HCT116 (cell line): Measurements from ENCODE around the gene FBXW8. TPM values are rescaled to one million over a fixed set of nuclear protein-coding genes. Genes with fewer than 3 reads are reported as not detected.

Source experiments
- ATAC-seq: fragments of 200-7000 bp; cut with Tn5 transposase; 2 replicates; pipeline ENCODE4 v1.9.1; 2020; ENCODE audit warnings: mild to moderate bottlenecking, moderate library complexity
- BruUV-seq: library from RNA; stranded (reverse); fragments of 400-500 nt; replicated peaks from 2 replicates; lab custom pipeline; 2021; lab: Mats Ljungman, UMichigan
- CTCF ChIA-PET: fragments of 300-600 bp; sonication (Branson Sonifier 250); formaldehyde crosslinking; loops from one replicate; lab custom pipeline; 2021; ENCODE audit warnings: antibody characterized with exemption; lab: Charles Lee
- POLR2A ChIA-PET: fragments of 300-600, 350-600 bp; sonication (Branson Sonifier 250); formaldehyde crosslinking; loops from one replicate; lab custom pipeline; 2021; ENCODE audit warnings: antibody characterized with exemption; lab: Charles Lee
- RAD21 ChIA-PET, 2 experiments: fragments of 300-600 bp; sonication (Branson Sonifier 250); formaldehyde crosslinking; loops; one replicate each; lab custom pipeline; 2023; ENCODE audit warnings: low total read pairs in 2 of 2; ENCODE audit not compliant: uncharacterized antibody in 2 of 2, unreplicated experiment in 2 of 2, low non-redundant PET in 1 of 2; lab: Charles Lee
- DNase-seq: peaks from one replicate; pipeline ENCODE4 v3.0.0-alpha.2; 2010; ENCODE audit warnings: low read depth, low spot score
- H2AFZ ChIP-seq: fragments of 200-600 bp; shearing (Covaris generic), sonication (generic); 2 replicates; pipeline ENCODE4 v1.6.1; 2017; ENCODE audit warnings: low read depth, mixed run types, mixed read lengths, antibody characterized with exemption, low read length; ENCODE audit not compliant: poor library complexity, severe bottlenecking
- H3K27ac ChIP-seq: 2 replicates; pipeline ENCODE4 v1.5.1; 2012; ENCODE audit warnings: low read depth, low read length
- H3K27me3 ChIP-seq: fragments of 200-600 bp; sonication (generic); 2 replicates; pipeline ENCODE4 v1.6.1; 2016; ENCODE audit warnings: mixed run types, low read length, mixed read lengths; ENCODE audit not compliant: insufficient read depth
- H3K36me3 ChIP-seq, 2 experiments: fragments of 200-500 bp in 1 of 2; fragments of 200-600 bp in 1 of 2; sonication (Bioruptor generic) in 1 of 2; sonication (generic) in 1 of 2; 2 replicates each; pipeline versions ENCODE4 v1.5.1 to v1.6.1; 2014 to 2016; ENCODE audit warnings: low read length in 2 of 2, inconsistent platforms in 1 of 2, mixed read lengths in 1 of 2, mixed run types in 1 of 2; ENCODE audit not compliant: insufficient read depth in 2 of 2, control insufficient read depth in 1 of 2
- H3K4me1 ChIP-seq, 2 experiments: fragments of 200-600 bp in 1 of 2; sonication (generic) in 1 of 2; 2 replicates each; pipeline versions ENCODE4 v1.5.1 to v1.6.1; 2012 to 2017; ENCODE audit warnings: low read length in 2 of 2, inconsistent platforms in 1 of 2, mild to moderate bottlenecking in 1 of 2, mixed read lengths in 1 of 2, mixed run types in 1 of 2, moderate library complexity in 1 of 2; ENCODE audit not compliant: insufficient read depth in 2 of 2, control insufficient read depth in 1 of 2
- H3K4me2 ChIP-seq: fragments of 200-600 bp; sonication (generic); 2 replicates; pipeline ENCODE4 v1.6.1; 2017; ENCODE audit warnings: mixed run types, low read length, mixed read lengths
- H3K4me3 ChIP-seq, 2 experiments: fragments of 200-600 bp in 1 of 2; sonication (generic) in 1 of 2; replicated peaks in 1 of 2; 2 replicates each; pipeline ENCODE4 v1.5.1; 2011 to 2016; ENCODE audit warnings: low read length in 2 of 2, control low read depth in 1 of 2, low read depth in 1 of 2, mild to moderate bottlenecking in 1 of 2, mixed read lengths in 1 of 2, mixed run types in 1 of 2
- H3K79me2 ChIP-seq: fragments of 200-600 bp; sonication (generic); 2 replicates; pipeline ENCODE4 v1.6.1; 2017; ENCODE audit warnings: mild to moderate bottlenecking, mixed run types, low read length, moderate library complexity, mixed read lengths; ENCODE audit not compliant: insufficient read depth
- H3K9ac ChIP-seq: fragments of 200-600 bp; sonication (generic); 2 replicates; pipeline ENCODE4 v1.6.1; 2016; ENCODE audit warnings: low read length, mixed read lengths
- H3K9me2 ChIP-seq: fragments of 200-600 bp; sonication (generic), shearing (Covaris generic); 2 replicates; pipeline ENCODE4 v1.6.1; 2017; ENCODE audit warnings: mixed run types, mild to moderate bottlenecking, moderate library complexity; ENCODE audit not compliant: insufficient read depth
- H3K9me3 ChIP-seq, 2 experiments: fragments of 200-500 bp in 1 of 2; fragments of 200-600 bp in 1 of 2; sonication (Bioruptor generic) in 1 of 2; sonication (generic) in 1 of 2; 2 replicates each; pipeline ENCODE4 v1.6.1; 2014 to 2017; ENCODE audit warnings: low read length in 2 of 2, mixed read lengths in 2 of 2, inconsistent platforms in 1 of 2, low read depth in 1 of 2, mild to moderate bottlenecking in 1 of 2, mixed run types in 1 of 2, moderate library complexity in 1 of 2; ENCODE audit not compliant: control insufficient read depth in 1 of 2, insufficient read depth in 1 of 2
- H4K20me1 ChIP-seq: fragments of 200-600 bp; sonication (generic), shearing (Covaris generic); 2 replicates; pipeline ENCODE4 v1.6.1; 2017; ENCODE audit warnings: mixed run types, mild to moderate bottlenecking, moderate library complexity; ENCODE audit not compliant: insufficient read depth
- CBX3 ChIP-seq: IDR thresholded peaks from 2 replicates; pipeline ENCODE4 v1.6.1; 2012; ENCODE audit warnings: low read depth
- CEBPB ChIP-seq: IDR thresholded peaks from 2 replicates; pipeline ENCODE4 v1.6.1; 2012; ENCODE audit warnings: low read depth
- EGR1 ChIP-seq: IDR thresholded peaks from 2 replicates; pipeline ENCODE4 v1.6.1; 2012; ENCODE audit warnings: low read depth
- ELF1 ChIP-seq: IDR thresholded peaks from 2 replicates; pipeline ENCODE4 v1.6.1; 2012; ENCODE audit warnings: low read depth, borderline replicate concordance
- EZH2 ChIP-seq: fragments of 200-600 bp; sonication (generic); IDR thresholded peaks from 2 replicates; pipeline ENCODE4 v1.6.1; 2017; ENCODE audit warnings: antibody characterized with exemption, mixed run types
- EZH2phosphoT487 ChIP-seq: fragments of 200-600 bp; IDR thresholded peaks from 2 replicates; pipeline ENCODE4 v1.6.1; 2018; ENCODE audit warnings: antibody characterized with exemption, borderline replicate concordance
- JUND ChIP-seq: IDR thresholded peaks from 2 replicates; pipeline ENCODE4 v1.6.1; 2012
- POLR2A ChIP-seq: IDR thresholded peaks from 2 replicates; pipeline ENCODE4 v1.7.0; 2011; ENCODE audit warnings: borderline replicate concordance; ENCODE audit not compliant: insufficient read depth, insufficient read length; ENCODE audit errors: extremely low read depth
- POLR2AphosphoS5 ChIP-seq: IDR thresholded peaks from 2 replicates; pipeline ENCODE4 v1.6.1; 2011; ENCODE audit warnings: mild to moderate bottlenecking, low read depth, low read length, moderate library complexity
- RAD21 ChIP-seq: IDR thresholded peaks from 2 replicates; pipeline ENCODE4 v1.6.1; 2012; ENCODE audit warnings: low read depth, mild to moderate bottlenecking
- SIN3A ChIP-seq: IDR thresholded peaks from 2 replicates; pipeline ENCODE4 v1.6.1; 2012; ENCODE audit warnings: low read depth
- SP1 ChIP-seq: IDR thresholded peaks from 2 replicates; pipeline ENCODE4 v1.6.1; 2012; ENCODE audit warnings: low read depth
- SRF ChIP-seq: IDR thresholded peaks from 2 replicates; pipeline ENCODE4 v1.6.1; 2012; ENCODE audit warnings: low read depth
- TCF7L2 ChIP-seq: IDR thresholded peaks from 2 replicates; pipeline ENCODE4 v1.7.0; 2011; ENCODE audit warnings: borderline replicate concordance, inconsistent platforms; ENCODE audit not compliant: insufficient read depth, insufficient read length; ENCODE audit errors: extremely low read depth
- YY1 ChIP-seq: IDR thresholded peaks from 2 replicates; pipeline ENCODE4 v1.6.1; 2011; ENCODE audit warnings: low read length, low read depth, moderate library complexity, mild to moderate bottlenecking; ENCODE audit not compliant: insufficient replicate concordance; ENCODE audit errors: extremely low read depth
- intact Hi-C: fragments of 100-400 bp; cut with micrococcal nuclease; formaldehyde crosslinking; loops from 2 replicates; pipeline ENCODE4 v1.10.0; 2022
- total RNA-seq: library from RNA; stranded (reverse); gene quantifications from one replicate; pipeline ENCODE4 v1.2.1, GENCODE V29; 2021; ENCODE audit not compliant: unreplicated experiment
- TF ChIP-seq, protein P1 (sequence below): IDR thresholded peaks from 2 replicates; pipeline ENCODE4 v1.6.1; 2012
- TF ChIP-seq, protein P2 (sequence below): IDR thresholded peaks from 2 replicates; pipeline ENCODE4 v1.6.1; 2012
- TF ChIP-seq, protein P3 (sequence below), 3 experiments: fragments of 200-600 bp in 1 of 3; sonication (generic) in 1 of 3; IDR thresholded peaks in 2 of 3; conservative IDR thresholded peaks in 1 of 3; 2 replicates each; pipeline ENCODE4 v1.5.1; 2012 to 2017; ENCODE audit warnings: low read depth in 2 of 3, low read length in 2 of 3, antibody characterized with exemption in 1 of 3, borderline replicate concordance in 1 of 3, control low read depth in 1 of 3, mild to moderate bottlenecking in 1 of 3, mixed read lengths in 1 of 3, mixed run types in 1 of 3, moderate library complexity in 1 of 3; ENCODE audit not compliant: insufficient read depth in 1 of 3
- TF ChIP-seq, protein P4 (sequence below): IDR thresholded peaks from 2 replicates; pipeline ENCODE4 v1.6.1; 2011; ENCODE audit warnings: mild to moderate bottlenecking, low read length, moderate library complexity; ENCODE audit not compliant: insufficient replicate concordance; ENCODE audit errors: extremely low read depth

The FBXW8 gene
- total RNA-seq, 1 experiment from 2014 or later: 14.6 TPM

DNA sequence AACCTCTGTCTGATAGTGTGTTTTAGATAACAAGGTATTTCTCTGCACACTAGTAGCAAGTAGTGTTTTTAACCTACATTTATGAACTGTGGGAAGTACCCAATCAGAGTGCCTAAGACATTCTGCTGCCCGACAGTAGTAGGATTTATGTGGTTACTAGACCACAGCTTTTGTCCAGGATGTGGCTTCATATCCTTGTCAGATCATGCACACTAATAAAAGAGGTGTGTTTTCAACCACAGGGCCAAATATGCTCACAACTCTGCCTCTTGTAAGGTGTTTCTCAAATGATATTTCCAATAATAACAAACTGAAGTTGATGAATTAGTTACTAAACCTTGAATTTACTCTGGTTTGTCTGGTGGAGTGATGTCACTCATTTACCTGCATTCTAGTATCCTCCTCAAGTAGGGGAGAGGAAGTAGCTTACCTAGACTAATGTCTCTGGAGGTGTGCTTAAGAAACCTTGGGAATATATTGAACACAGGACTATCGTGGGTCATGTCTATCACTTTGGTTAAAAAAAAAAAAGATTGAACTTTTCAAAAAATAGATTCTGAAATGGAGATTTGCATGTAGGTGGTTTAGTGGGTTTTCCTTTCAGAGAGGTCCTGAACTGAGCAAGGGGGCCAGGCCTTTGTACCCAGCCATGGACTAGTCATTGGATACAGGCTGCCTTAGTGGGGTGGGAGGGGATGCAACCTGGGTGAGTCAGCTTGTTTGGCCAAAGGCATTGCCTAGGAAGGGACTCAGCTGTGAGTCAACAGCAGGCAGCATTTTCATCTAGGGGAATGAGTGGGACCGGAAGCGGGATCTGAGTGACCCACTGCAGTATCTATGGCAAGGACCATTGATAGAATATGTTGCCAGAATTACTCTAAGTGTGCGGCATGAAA, 14.1 kb downstream of the FBXW8 start (continued):
- TF ChIP-seq CBX3 (no peak), POLR2A (no peak), EGR1 (no peak)
- TF ChIP-seq, all 23 proteins: peak for 3

DNA sequence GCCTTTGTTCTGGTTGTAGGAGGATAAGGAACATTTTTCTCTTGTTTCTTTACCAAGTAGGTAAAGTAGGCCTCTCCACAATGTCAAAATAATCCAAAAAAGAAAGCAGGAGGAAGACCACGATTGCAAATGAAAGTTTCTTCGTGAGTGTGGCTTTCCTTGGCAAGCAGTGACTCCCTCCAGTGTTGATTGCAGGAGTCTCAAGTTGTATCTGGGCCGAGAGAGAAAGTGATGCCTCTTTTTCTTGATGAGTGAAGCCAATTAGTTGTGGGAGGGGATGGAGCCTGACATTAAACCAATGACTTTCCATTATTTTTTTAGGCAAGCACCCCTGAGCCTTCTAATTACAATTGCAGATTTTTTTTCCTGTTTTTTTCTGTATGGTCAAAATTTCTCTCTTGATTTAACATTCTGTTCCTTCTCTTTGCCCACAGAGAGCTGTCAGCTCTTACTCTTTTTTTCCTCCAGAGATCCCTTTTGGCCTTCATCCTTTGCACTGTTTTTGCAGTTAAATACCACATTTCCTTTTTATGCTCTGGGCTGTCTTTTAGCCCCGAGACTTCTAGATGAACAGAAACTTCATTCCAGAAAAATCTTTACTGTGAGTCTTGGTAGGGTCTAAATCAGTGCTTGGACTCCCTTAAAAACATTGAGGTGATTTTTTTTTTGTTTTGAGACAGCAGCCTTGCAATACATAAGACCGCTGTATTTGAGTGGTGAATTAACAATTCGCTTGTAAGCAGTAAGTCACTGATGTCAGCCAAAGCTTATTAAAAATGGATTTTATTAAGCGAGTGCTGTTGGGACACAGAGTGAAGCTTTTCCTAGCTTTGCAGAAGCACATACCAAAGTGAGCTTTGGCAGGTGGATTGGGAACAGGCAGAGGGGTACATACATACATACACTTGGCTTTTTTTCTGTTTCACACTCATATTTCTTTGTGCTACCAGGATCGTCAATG, 15.8 kb downstream of the FBXW8 start:
- no TSS peak for BruUV-seq
- CTCF ChIA-PET: no interaction called here
- H3K79me2 ChIP-seq: no peaks in the 10 kb centered on the region
- POLR2A ChIA-PET: no interaction called here
- RAD21 ChIA-PET: no interaction called here
- no peaks in the 10 kb centered on the region for H3K9me3 ChIP-seq
- H3K27me3 ChIP-seq: no peaks in the 10 kb centered on the region
- H3K4me1 ChIP-seq: peaks cover 3 to 15% of the 10 kb centered on the region in 2 experiments; a peak in 2 of 4 replicates
- no peaks in the 10 kb centered on the region for H3K9me2 ChIP-seq
- intact Hi-C loops: no loop called here
- no peaks in the 10 kb centered on the region for H3K36me3 ChIP-seq
- H3K4me2 ChIP-seq: no peak overlapping the region
- no peak overlapping the region for H3K27ac ChIP-seq
- no peak overlapping the region for H3K9ac ChIP-seq
- no peak for DNase-seq
- H4K20me1 ChIP-seq: no peaks in the 10 kb centered on the region
- H3K4me3 ChIP-seq: no peak overlapping the region
- ATAC-seq: no peak
- H2AFZ ChIP-seq: no peak overlapping the region
- TF ChIP-seq, protein P1, sequence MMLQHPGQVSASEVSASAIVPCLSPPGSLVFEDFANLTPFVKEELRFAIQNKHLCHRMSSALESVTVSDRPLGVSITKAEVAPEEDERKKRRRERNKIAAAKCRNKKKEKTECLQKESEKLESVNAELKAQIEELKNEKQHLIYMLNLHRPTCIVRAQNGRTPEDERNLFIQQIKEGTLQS: no peak
- TF ChIP-seq RAD21 (no peak), SIN3A (no peak), CEBPB (no peak), TCF7L2 (no peak), SP1 (no peak), EZH2phosphoT487 (no peak), POLR2A (no peak), JUND (no peak), EZH2 (no peak), ELF1 (no peak), POLR2AphosphoS5 (no peak), YY1 (no peak), SRF (no peak)
- TF ChIP-seq, protein P2, sequence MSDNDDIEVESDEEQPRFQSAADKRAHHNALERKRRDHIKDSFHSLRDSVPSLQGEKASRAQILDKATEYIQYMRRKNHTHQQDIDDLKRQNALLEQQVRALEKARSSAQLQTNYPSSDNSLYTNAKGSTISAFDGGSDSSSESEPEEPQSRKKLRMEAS: no peak
- TF ChIP-seq, protein P3, sequence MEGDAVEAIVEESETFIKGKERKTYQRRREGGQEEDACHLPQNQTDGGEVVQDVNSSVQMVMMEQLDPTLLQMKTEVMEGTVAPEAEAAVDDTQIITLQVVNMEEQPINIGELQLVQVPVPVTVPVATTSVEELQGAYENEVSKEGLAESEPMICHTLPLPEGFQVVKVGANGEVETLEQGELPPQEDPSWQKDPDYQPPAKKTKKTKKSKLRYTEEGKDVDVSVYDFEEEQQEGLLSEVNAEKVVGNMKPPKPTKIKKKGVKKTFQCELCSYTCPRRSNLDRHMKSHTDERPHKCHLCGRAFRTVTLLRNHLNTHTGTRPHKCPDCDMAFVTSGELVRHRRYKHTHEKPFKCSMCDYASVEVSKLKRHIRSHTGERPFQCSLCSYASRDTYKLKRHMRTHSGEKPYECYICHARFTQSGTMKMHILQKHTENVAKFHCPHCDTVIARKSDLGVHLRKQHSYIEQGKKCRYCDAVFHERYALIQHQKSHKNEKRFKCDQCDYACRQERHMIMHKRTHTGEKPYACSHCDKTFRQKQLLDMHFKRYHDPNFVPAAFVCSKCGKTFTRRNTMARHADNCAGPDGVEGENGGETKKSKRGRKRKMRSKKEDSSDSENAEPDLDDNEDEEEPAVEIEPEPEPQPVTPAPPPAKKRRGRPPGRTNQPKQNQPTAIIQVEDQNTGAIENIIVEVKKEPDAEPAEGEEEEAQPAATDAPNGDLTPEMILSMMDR (IDR thresholded peaks at IDR 0.05 in 2 of 3, conservative IDR thresholded peaks at IDR 0.05 in 1 of 3; ENCODE audit: borderline replicate concordance in 1 of 3, insufficient read depth in 1 of 3, low read depth in 2 of 3, low read length in 2 of 3): no peak
- TF ChIP-seq, protein P4, sequence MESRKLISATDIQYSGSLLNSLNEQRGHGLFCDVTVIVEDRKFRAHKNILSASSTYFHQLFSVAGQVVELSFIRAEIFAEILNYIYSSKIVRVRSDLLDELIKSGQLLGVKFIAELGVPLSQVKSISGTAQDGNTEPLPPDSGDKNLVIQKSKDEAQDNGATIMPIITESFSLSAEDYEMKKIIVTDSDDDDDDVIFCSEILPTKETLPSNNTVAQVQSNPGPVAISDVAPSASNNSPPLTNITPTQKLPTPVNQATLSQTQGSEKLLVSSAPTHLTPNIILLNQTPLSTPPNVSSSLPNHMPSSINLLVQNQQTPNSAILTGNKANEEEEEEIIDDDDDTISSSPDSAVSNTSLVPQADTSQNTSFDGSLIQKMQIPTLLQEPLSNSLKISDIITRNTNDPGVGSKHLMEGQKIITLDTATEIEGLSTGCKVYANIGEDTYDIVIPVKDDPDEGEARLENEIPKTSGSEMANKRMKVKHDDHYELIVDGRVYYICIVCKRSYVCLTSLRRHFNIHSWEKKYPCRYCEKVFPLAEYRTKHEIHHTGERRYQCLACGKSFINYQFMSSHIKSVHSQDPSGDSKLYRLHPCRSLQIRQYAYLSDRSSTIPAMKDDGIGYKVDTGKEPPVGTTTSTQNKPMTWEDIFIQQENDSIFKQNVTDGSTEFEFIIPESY: no peak
